Neural cell (in vitro differentiated cells): Measurements from ENCODE around the gene ELMO1.

Source experiments
- EP300 ChIP-seq: fragments of 450-650 bp; conservative IDR thresholded peaks from 2 replicates; pipeline ENCODE4 v1.6.1; 2014; ENCODE audit warnings: antibody characterized with exemption, mild to moderate bottlenecking, moderate library complexity; ENCODE audit not compliant: poor library complexity, severe bottlenecking
- EZH2 ChIP-seq: fragments of 200-600, 300-800 bp; shearing (Covaris generic), sonication (generic); IDR thresholded peaks from 2 replicates; pipeline ENCODE4 v1.6.1; 2014; ENCODE audit warnings: antibody characterized with exemption, low read length, borderline replicate concordance, mild to moderate bottlenecking; ENCODE audit not compliant: insufficient read depth, poor library complexity, severe bottlenecking
- TAF1 ChIP-seq: IDR thresholded peaks from 2 replicates; pipeline ENCODE4 v1.6.1; 2012; ENCODE audit warnings: low read depth
- TF ChIP-seq, protein P1 (sequence below): fragments of 450-650 bp; IDR thresholded peaks from 2 replicates; pipeline ENCODE4 v1.5.1; 2014; ENCODE audit warnings: antibody characterized with exemption, mild to moderate bottlenecking, moderate library complexity; ENCODE audit not compliant: poor library complexity, severe bottlenecking

DNA sequence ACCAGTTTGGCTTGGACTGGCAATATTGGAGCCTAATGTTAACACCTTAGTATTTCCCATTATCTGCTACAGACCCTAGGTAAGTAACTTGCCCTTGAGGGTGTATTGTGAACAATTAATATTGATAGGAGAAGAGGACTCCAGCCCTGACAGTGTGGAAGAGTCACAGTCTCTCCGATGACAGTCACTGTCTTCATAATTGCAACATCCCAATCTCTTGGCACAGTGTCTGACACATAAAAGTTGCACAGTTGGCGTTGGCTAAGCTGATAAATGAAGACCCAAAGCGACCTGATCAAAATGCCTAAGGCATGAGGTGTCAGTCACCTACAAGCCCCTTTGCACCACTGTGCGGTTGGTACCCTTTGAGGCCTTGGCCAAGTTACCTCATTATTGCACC lies 569.6 kb downstream of the ELMO1 start:
- TF ChIP-seq EZH2 = no peak
- no peak for TF ChIP-seq TAF1
- TF ChIP-seq, protein P1, sequence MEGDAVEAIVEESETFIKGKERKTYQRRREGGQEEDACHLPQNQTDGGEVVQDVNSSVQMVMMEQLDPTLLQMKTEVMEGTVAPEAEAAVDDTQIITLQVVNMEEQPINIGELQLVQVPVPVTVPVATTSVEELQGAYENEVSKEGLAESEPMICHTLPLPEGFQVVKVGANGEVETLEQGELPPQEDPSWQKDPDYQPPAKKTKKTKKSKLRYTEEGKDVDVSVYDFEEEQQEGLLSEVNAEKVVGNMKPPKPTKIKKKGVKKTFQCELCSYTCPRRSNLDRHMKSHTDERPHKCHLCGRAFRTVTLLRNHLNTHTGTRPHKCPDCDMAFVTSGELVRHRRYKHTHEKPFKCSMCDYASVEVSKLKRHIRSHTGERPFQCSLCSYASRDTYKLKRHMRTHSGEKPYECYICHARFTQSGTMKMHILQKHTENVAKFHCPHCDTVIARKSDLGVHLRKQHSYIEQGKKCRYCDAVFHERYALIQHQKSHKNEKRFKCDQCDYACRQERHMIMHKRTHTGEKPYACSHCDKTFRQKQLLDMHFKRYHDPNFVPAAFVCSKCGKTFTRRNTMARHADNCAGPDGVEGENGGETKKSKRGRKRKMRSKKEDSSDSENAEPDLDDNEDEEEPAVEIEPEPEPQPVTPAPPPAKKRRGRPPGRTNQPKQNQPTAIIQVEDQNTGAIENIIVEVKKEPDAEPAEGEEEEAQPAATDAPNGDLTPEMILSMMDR = no peak
- no peak for TF ChIP-seq EP300
